Measurements from ENCODE around the gene EZH2. TPM values are rescaled to one million over a fixed set of nuclear protein-coding genes. Genes with fewer than 3 reads are reported as not detected.
A peak's percentile ranks its signal among the peaks of the same experiment; 100 is the strongest.

Gene EZH2
- total RNA-seq, 1 donor from 2014 or later, result 16.2 TPM

DNA sequence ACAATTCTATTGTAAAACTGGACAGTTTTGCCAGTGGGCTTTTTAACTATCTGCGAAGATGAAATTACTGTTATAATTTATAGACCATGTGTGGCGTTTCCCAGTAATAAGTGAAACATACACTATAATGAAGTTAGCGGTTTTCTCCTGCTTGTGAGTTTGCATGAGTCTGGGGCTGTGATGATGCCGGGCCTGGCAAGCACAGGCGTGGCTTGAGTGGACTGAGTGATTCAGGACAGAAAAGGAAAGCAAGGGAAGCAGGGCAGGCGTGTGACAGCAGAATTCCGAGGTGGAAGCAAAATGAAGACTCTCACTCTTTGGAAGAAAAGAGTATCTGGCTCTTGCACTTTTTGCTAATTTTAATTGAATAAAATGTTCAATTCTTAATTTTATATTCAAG, 94.9 kb downstream of the EZH2 start:
- Histone ChIP-seq H3K27me3 (ENCODE audit: control insufficient read depth in 3 of 3, insufficient read depth in 3 of 3, low read length in 3 of 3) (no peaks in the 10 kb centered on the region), H3K36me3 (ENCODE audit: control insufficient read depth in 3 of 3, insufficient read depth in 3 of 3, low read length in 3 of 3) (peaks cover 55 to 81% (median 74%) of the 10 kb centered on the region in 3 donors), H3K27ac (ENCODE audit: low read depth, low read length) (no peak overlapping the region), H3K9me3 (ENCODE audit: control insufficient read depth in 3 of 3, low read length in 3 of 3) (no peaks in the 10 kb centered on the region), H3K4me3 (ENCODE audit: low read length in 3 of 3) (no peak overlapping the region), H3K4me1 (ENCODE audit: control insufficient read depth in 3 of 3, insufficient read depth in 3 of 3, low read length in 3 of 3) (no peaks in the 10 kb centered on the region), H3K9ac (ENCODE audit: low read depth in 1 of 3, low read length in 3 of 3) (no peak overlapping the region)

DNA sequence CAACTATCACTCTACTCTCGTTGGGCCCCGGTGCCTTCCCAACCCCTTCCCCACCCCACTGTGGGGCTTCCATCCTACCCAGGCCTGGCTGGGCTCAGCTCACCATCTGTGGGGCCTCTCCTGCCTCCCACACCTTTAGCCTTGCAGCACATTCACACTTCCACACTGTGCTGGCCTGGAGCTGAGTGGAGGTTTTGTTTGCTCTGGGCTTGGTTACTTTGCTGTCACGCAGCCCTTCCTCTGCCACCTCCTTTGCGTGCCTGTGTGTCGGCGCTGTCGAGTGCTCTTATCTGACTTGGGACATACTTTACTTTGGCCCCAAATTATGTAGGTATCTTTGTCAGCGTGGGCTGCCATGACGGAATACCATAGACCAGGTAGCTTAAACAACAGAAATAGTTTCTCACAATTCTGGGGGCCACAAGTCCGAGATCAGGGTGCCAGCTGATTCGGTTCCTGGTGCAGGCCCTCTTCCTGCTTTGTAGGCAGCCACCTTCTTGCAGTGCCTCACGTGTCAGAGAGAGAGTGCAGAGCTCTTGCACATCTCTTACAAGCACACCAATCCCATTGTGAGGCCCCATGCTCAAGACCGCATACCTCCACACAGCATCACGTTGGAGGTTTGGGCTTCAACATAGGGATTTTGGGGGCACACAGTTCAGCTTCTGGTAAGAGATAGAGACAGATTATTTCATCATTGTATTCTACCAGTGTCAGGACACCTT, 96.4 kb downstream of the EZH2 start:
- Histone ChIP-seq H3K27ac (ENCODE audit: low read depth, low read length) (no peak overlapping the region), H3K9ac (ENCODE audit: low read depth in 1 of 3, low read length in 3 of 3) (no peak overlapping the region), H3K27me3 (ENCODE audit: control insufficient read depth in 3 of 3, insufficient read depth in 3 of 3, low read length in 3 of 3) (no peaks in the 10 kb centered on the region), H3K36me3 (ENCODE audit: control insufficient read depth in 3 of 3, insufficient read depth in 3 of 3, low read length in 3 of 3) (peaks cover 53 to 81% (median 70%) of the 10 kb centered on the region in 3 donors), H3K9me3 (ENCODE audit: control insufficient read depth in 3 of 3, low read length in 3 of 3) (no peaks in the 10 kb centered on the region), H3K4me3 (ENCODE audit: low read length in 3 of 3) (no peak overlapping the region), H3K4me1 (ENCODE audit: control insufficient read depth in 3 of 3, insufficient read depth in 3 of 3, low read length in 3 of 3) (no peaks in the 10 kb centered on the region)

DNA sequence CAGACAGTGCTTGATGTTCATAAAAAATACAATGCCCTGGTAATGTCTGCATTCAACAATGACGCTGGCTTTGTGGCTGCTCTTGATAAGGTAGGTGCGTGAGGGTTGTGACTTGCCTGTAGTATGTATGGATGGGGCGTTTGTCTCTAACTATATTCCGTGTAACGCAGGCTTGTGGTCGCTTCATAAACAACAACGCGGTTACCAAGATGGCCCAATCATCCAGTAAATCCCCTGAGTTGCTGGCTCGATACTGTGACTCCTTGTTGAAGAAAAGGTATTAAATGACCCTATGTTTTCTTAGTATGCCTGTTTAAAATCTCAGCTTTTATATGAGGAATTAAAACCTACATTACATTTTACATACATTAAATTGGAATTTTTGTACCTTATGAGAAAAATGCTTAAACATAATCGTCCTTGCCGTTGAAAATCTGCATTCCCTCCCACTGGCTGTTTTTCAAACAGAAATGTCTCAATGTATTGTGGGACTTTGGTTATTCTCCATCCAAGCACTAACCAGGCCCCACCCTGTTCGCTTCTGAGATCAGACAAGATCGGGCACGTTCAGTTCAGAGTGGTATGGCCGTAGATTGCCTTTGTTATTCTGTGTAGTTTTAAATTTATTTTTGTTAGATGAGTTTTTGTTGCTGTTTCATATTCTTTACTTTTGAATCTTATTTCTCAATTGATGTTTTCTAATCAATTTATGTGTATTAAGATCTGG, 100.1 kb downstream of the EZH2 start:
- Histone ChIP-seq H3K4me3 (ENCODE audit: low read length in 3 of 3) (no peak overlapping the region), H3K27me3 (ENCODE audit: control insufficient read depth in 3 of 3, insufficient read depth in 3 of 3, low read length in 3 of 3) (no peaks in the 10 kb centered on the region), H3K36me3 (ENCODE audit: control insufficient read depth in 3 of 3, insufficient read depth in 3 of 3, low read length in 3 of 3) (peaks cover 32 to 55% (median 49%) of the 10 kb centered on the region in 3 donors), H3K9ac (ENCODE audit: low read depth in 1 of 3, low read length in 3 of 3) (no peak overlapping the region), H3K4me1 (ENCODE audit: control insufficient read depth in 3 of 3, insufficient read depth in 3 of 3, low read length in 3 of 3) (no peaks in the 10 kb centered on the region), H3K27ac (ENCODE audit: low read depth, low read length) (no peak overlapping the region), H3K9me3 (ENCODE audit: control insufficient read depth in 3 of 3, low read length in 3 of 3) (no peaks in the 10 kb centered on the region)

DNA sequence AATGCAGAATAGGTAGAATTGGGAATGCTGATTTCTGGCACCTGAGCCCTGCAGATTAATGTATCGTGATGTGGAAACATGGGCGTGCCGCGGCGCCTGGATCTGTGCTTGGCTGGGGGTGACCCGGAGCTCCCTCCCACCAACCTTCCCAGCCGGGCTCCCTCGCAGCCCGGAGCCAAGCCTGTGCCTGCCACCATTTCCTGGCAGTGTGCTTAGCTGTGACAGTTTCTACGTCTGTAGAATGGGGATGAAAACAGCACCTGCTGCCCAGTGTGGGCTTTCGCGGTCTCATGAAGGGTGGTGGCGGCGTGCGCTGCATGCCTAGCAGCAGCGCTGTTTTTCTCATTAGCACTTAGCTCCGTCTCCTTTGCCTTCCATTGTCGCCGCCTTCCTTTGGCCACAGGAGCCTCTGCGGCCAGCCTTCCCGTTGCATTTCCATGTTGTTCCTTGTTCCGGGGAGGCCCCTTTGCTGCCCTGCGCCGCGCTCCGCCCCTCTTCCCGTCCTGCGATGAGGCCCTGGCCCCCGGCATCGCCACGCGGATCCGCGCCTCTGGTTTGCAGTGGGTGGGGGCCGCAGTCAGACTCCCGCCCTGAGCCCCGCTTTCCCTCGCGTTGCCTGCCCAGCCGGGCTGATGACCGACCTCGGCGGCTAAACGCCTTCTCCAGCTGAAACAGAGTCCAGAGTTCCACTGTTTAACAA, 101.2 kb downstream of the EZH2 start:
- Histone ChIP-seq H3K9ac (ENCODE audit: low read depth in 1 of 3, low read length in 3 of 3) (no peak overlapping the region), H3K27me3 (ENCODE audit: control insufficient read depth in 3 of 3, insufficient read depth in 3 of 3, low read length in 3 of 3) (no peaks in the 10 kb centered on the region), H3K27ac (ENCODE audit: low read depth, low read length) (no peak overlapping the region), H3K4me3 (ENCODE audit: low read length in 3 of 3) (no peak overlapping the region), H3K9me3 (ENCODE audit: control insufficient read depth in 3 of 3, low read length in 3 of 3) (no peaks in the 10 kb centered on the region), H3K4me1 (ENCODE audit: control insufficient read depth in 3 of 3, insufficient read depth in 3 of 3, low read length in 3 of 3) (no peaks in the 10 kb centered on the region), H3K36me3 (ENCODE audit: control insufficient read depth in 3 of 3, insufficient read depth in 3 of 3, low read length in 3 of 3) (peaks cover 23 to 44% (median 44%) of the 10 kb centered on the region in 3 donors)

DNA sequence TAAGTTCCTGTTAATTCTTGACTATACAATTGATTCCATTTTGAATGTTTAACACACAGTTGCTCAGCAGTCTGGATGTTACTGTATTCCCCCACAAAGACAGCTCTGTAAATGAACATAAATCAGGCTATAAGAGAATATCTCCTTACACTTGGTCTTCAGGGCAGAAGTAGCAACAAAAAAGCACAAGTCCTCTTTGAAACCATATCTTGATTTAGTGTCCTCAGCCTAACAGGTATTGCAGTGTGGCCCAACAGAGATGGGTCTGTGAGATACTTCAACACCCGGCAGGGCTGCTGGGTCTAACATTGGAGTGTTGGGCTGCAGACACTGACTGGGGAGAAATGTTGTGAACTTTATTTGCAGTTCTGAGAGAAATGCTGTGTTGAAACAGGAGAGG, 109.6 kb downstream of the EZH2 start:
- H3K36me3 ChIP-seq (ENCODE audit: control insufficient read depth in 3 of 3, insufficient read depth in 3 of 3, low read length in 3 of 3), result peaks cover 7 to 46% (median 8%) of the 10 kb centered on the region in 3 donors
- no peaks in the 10 kb centered on the region for H3K9me3 ChIP-seq (ENCODE audit: control insufficient read depth in 3 of 3, low read length in 3 of 3)
- H3K27ac ChIP-seq (ENCODE audit: low read depth, low read length), result no peak overlapping the region
- no peak overlapping the region for H3K9ac ChIP-seq (ENCODE audit: low read depth in 1 of 3, low read length in 3 of 3)
- no peak overlapping the region for H3K4me3 ChIP-seq (ENCODE audit: low read length in 3 of 3)
- H3K27me3 ChIP-seq (ENCODE audit: control insufficient read depth in 3 of 3, insufficient read depth in 3 of 3, low read length in 3 of 3), result no peaks in the 10 kb centered on the region
- peaks cover 0 to 7% (median 5%) of the 10 kb centered on the region in 3 donors for H3K4me1 ChIP-seq (ENCODE audit: control insufficient read depth in 3 of 3, insufficient read depth in 3 of 3, low read length in 3 of 3)

DNA sequence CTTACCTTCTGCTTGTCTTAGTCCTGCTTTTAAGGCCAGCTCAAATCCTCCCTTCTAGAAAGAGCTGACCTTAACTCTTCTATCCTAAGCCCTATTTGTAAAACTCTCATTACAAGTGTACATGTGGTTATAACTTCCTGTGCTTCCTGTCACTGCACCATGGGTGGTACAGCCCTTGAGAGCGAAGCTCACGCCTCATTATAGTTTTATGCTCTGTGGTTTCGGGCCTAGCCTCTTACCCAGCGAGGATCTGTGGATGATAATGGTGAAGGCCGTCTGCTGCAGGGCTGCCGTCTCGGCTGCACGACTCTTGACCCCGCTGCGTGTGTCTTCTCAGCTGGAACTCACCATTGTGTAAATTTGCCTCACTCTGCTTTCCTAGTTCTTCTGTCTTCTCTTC, 110.8 kb downstream of the EZH2 start:
- Histone ChIP-seq H3K9ac (ENCODE audit: low read depth in 1 of 3, low read length in 3 of 3) (no peak overlapping the region), H3K27ac (ENCODE audit: low read depth, low read length) (peak overlapping the region; percentile 3), H3K4me1 (ENCODE audit: control insufficient read depth in 3 of 3, insufficient read depth in 3 of 3, low read length in 3 of 3) (peaks cover 0 to 7% (median 5%) of the 10 kb centered on the region in 3 donors), H3K9me3 (ENCODE audit: control insufficient read depth in 3 of 3, low read length in 3 of 3) (no peaks in the 10 kb centered on the region), H3K4me3 (ENCODE audit: low read length in 3 of 3) (no peak overlapping the region), H3K27me3 (ENCODE audit: control insufficient read depth in 3 of 3, insufficient read depth in 3 of 3, low read length in 3 of 3) (no peaks in the 10 kb centered on the region), H3K36me3 (ENCODE audit: control insufficient read depth in 3 of 3, insufficient read depth in 3 of 3, low read length in 3 of 3) (peaks cover 7 to 49% (median 18%) of the 10 kb centered on the region in 3 donors)

DNA sequence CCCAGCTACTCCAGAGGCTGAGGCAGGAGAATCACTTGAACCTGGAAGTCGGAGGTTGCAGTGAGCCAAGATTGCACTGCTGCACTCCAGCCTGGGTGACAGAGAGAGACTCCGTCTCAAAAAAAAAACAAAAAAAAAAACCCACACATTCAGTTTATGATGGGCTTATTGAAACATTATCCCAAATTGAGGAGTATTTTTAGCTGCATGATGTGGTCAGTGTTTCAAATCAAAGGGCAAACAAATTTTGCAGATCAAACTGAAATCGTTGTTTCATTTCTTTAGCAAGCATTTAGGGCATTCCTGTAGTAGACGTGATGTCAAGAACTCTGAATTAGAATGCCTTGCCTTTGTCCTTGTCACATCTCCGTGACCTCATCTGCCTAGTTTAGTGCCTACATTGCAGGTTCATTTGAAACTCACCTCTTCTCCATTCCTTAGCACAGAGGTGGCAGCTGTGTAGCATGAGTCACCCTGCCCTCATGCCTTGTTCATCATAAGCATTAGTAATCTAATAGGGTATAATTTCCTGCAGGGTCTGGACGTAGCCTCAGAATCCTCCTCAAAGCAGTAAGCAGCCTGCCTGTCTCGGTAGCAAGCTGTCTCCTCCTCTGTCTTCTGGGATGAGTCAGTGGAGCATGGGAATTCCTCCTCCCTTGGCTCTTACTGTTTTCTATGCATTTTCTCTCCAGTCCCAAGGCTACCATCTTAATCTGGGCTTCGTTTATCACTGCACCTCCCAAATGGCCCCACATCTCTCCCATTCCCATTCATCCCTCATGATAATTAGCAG, 111.6 kb downstream of the EZH2 start:
- Histone ChIP-seq H3K36me3 (ENCODE audit: control insufficient read depth in 3 of 3, insufficient read depth in 3 of 3, low read length in 3 of 3) (peaks cover 7 to 54% (median 26%) of the 10 kb centered on the region in 3 donors), H3K4me3 (ENCODE audit: low read length in 3 of 3) (no peak overlapping the region), H3K9me3 (ENCODE audit: control insufficient read depth in 3 of 3, low read length in 3 of 3) (no peaks in the 10 kb centered on the region), H3K9ac (ENCODE audit: low read depth in 1 of 3, low read length in 3 of 3) (peak overlapping the region in 1 of 3 donors; percentile 5), H3K27ac (ENCODE audit: low read depth, low read length) (peak overlapping the region; percentile 3), H3K27me3 (ENCODE audit: control insufficient read depth in 3 of 3, insufficient read depth in 3 of 3, low read length in 3 of 3) (no peaks in the 10 kb centered on the region), H3K4me1 (ENCODE audit: control insufficient read depth in 3 of 3, insufficient read depth in 3 of 3, low read length in 3 of 3) (peaks cover 0 to 7% (median 5%) of the 10 kb centered on the region in 3 donors)

DNA sequence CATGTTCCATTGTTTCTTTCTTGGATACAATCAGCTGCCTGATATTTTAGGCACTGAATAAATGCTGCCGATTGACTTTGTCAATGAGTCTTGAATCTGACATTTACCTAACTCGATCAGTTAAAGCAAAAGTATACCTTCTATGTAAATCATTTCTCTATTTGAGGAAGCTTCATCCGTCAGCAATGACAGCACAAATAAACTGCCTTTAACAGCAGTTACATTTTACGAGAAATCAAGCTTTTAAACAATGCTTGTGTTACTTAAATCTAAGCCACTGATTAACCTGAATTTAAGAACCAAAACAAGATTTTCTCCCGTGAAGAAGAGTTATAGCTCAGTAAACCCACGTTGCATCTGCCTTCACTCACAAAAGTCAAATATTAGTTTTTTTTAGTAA, 114.1 kb downstream of the EZH2 start:
- H3K4me1 ChIP-seq (ENCODE audit: control insufficient read depth in 3 of 3, insufficient read depth in 3 of 3, low read length in 3 of 3), result peaks cover 0 to 7% (median 5%) of the 10 kb centered on the region in 3 donors
- H3K4me3 ChIP-seq (ENCODE audit: low read length in 3 of 3), result no peak overlapping the region
- H3K27me3 ChIP-seq (ENCODE audit: control insufficient read depth in 3 of 3, insufficient read depth in 3 of 3, low read length in 3 of 3), result no peaks in the 10 kb centered on the region
- H3K9me3 ChIP-seq (ENCODE audit: control insufficient read depth in 3 of 3, low read length in 3 of 3), result no peaks in the 10 kb centered on the region
- H3K36me3 ChIP-seq (ENCODE audit: control insufficient read depth in 3 of 3, insufficient read depth in 3 of 3, low read length in 3 of 3), result peaks cover 7 to 51% (median 33%) of the 10 kb centered on the region in 3 donors
- H3K27ac ChIP-seq (ENCODE audit: low read depth, low read length), result no peak overlapping the region
- H3K9ac ChIP-seq (ENCODE audit: low read depth in 1 of 3, low read length in 3 of 3), result no peak overlapping the region

DNA sequence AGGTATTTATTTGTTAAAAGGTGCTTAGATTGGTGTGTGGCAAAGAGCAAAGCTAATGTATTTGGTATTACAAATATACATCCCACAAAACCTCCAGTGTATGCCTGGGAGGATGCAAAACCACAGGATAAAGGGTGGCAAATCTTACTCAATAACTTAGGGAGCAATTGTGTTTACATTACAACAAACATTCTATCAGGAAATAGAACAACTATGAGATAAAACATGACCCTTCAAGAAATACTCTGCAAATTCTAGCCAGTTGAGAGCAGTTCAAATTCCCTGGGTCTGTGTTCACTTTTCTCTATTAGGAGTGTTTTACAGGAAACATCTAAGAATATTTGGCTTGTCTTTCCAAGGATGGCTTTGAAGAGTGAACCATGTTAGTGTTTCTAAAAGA, 120.5 kb downstream of the EZH2 start:
- no peak overlapping the region for H3K9ac ChIP-seq (ENCODE audit: low read depth in 1 of 3, low read length in 3 of 3)
- H3K4me1 ChIP-seq (ENCODE audit: control insufficient read depth in 3 of 3, insufficient read depth in 3 of 3, low read length in 3 of 3), result no peaks in the 10 kb centered on the region
- peaks cover 8 to 28% (median 20%) of the 10 kb centered on the region in 3 donors for H3K36me3 ChIP-seq (ENCODE audit: control insufficient read depth in 3 of 3, insufficient read depth in 3 of 3, low read length in 3 of 3)
- H3K27ac ChIP-seq (ENCODE audit: low read depth, low read length), result no peak overlapping the region
- no peaks in the 10 kb centered on the region for H3K27me3 ChIP-seq (ENCODE audit: control insufficient read depth in 3 of 3, insufficient read depth in 3 of 3, low read length in 3 of 3)
- H3K4me3 ChIP-seq (ENCODE audit: low read length in 3 of 3), result no peak overlapping the region
- no peaks in the 10 kb centered on the region for H3K9me3 ChIP-seq (ENCODE audit: control insufficient read depth in 3 of 3, low read length in 3 of 3)
